Fibroblast of lung (primary cell): ENCODE results near the gene MYO1A.

Experiments used
- EZH2 ChIP-seq: IDR thresholded peaks from 2 replicates; pipeline ENCODE4 v1.5.1; 2012; ENCODE audit warnings: low read length, control low read depth, mild to moderate bottlenecking; ENCODE audit errors: missing control alignments
- TF ChIP-seq, protein P1 (sequence below), 2 donors: IDR thresholded peaks in 1 of 2; conservative IDR thresholded peaks in 1 of 2; 1 replicate in 1 of 2; 2 replicates in 1 of 2; pipeline ENCODE4 v1.5.1; 2011 to 2012; ENCODE audit warnings: low read length in 2 of 2, control low read depth in 1 of 2, inconsistent platforms in 1 of 2, low read depth in 1 of 2, mild to moderate bottlenecking in 1 of 2

DNA sequence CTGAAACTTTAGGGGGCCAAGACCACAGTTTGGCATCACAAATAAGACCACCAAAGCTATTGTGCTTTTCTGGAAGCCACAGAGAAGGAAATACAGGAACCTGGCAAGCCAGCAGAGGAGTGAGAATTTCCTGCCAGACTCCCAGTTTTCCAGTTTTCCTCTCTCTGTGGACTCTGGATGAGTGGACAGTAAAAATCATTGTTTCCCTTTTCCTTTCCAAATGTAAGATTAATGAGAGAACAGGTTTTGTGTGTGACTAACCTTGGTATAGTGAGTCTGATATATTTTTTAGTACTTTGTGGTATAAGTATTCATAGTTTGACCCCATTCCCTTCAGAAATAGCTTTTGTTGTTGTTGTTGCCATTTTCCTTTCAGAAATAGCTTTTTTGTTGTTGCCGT is 31.0 kb downstream of the MYO1A start:
- TF ChIP-seq, protein P1, sequence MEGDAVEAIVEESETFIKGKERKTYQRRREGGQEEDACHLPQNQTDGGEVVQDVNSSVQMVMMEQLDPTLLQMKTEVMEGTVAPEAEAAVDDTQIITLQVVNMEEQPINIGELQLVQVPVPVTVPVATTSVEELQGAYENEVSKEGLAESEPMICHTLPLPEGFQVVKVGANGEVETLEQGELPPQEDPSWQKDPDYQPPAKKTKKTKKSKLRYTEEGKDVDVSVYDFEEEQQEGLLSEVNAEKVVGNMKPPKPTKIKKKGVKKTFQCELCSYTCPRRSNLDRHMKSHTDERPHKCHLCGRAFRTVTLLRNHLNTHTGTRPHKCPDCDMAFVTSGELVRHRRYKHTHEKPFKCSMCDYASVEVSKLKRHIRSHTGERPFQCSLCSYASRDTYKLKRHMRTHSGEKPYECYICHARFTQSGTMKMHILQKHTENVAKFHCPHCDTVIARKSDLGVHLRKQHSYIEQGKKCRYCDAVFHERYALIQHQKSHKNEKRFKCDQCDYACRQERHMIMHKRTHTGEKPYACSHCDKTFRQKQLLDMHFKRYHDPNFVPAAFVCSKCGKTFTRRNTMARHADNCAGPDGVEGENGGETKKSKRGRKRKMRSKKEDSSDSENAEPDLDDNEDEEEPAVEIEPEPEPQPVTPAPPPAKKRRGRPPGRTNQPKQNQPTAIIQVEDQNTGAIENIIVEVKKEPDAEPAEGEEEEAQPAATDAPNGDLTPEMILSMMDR (conservative IDR thresholded peaks at IDR 0.05 in 1 of 2, IDR thresholded peaks at IDR 0.05 in 1 of 2; ENCODE audit: low read depth in 1 of 2, low read length in 2 of 2) = no peak
- no peak for TF ChIP-seq EZH2
